Fibroblast of pulmonary artery (primary cell): ENCODE data around the gene ZSWIM4.

ENCODE experiments used
- DNase-seq: peaks from one replicate; pipeline ENCODE4 v3.0.0-alpha.2; 2010; ENCODE audit warnings: low read depth
- H3K4me3 ChIP-seq: replicated peaks from 2 replicates; pipeline ENCODE4 v1.5.1; 2011; ENCODE audit warnings: low read depth, mild to moderate bottlenecking, control low read depth, low read length, moderate library complexity
- CTCF ChIP-seq: IDR thresholded peaks from 2 replicates; pipeline ENCODE4 v1.5.1; 2011; ENCODE audit warnings: mild to moderate bottlenecking, control low read depth, low read length, inconsistent platforms; ENCODE audit errors: missing control alignments

ZSWIM4 gene

DNA sequence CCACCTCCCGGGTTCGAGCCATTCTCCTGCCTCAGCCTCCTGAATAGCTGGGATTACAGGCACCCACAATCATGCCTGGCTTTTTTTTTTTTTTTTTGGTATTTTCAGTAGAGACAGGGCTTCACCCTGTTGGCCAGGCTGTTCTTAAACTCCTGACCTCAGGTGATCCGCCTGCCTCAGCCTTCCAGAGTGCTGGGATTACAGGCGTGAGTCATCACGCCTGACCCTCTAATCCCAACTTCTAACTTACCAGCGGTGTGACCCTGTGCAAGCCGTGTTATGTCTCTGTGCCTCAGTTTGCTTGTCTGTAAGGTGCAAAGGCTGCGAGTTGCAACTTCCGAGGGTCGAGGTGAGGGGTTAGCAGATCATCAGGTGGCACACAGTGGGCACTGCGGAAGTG is 17.3 kb downstream of the ZSWIM4 start:
- no peak for TF ChIP-seq CTCF
- DNase-seq = no peak

GRCh38 chr19:13813147-13813546 is 17.9 kb downstream of the ZSWIM4 start:
- no peak overlapping the region for H3K4me3 ChIP-seq
- no peak for DNase-seq
- no peak for TF ChIP-seq CTCF

More for the DNA sequence above, 17.3 kb downstream of the ZSWIM4 start:
- H3K4me3 ChIP-seq = no peak overlapping the region

GRCh38 chr19:13814550-13814949 is 19.3 kb downstream of the ZSWIM4 start:
- no peak overlapping the region for H3K4me3 ChIP-seq
- TF ChIP-seq CTCF = no peak
- DNase-seq = no peak

DNA sequence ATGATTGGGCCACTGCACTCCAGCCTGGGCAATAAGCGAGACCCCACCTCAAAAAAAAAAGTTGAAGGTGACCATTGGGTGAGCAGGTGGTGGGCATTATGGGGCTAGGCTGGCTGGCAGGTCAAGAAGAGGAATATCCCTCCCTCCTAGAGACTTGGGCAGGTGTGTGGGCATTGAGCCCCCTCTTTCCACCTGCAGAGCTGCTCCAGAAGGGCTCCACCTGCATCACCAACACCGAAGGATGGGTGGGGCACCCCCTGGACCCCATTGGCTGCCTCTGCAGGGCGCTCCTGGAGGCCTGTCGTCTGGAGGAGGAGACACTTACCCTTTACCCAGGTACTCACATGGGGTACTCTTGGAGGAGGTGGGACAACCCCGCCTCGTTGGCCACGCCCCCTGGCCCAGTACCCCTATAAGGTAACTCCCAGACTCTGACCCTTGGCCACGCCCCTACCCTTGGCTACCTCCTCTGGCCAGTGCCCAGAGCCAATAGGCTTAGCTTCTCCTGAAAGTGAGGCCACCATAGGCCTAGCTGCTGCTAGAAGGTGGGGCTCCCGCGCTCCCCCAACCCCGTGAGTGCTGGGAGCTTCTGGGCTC is 21.9 kb downstream of the ZSWIM4 start:
- H3K4me3 ChIP-seq = no peak overlapping the region
- no peak for DNase-seq
- TF ChIP-seq CTCF = no peak

DNA sequence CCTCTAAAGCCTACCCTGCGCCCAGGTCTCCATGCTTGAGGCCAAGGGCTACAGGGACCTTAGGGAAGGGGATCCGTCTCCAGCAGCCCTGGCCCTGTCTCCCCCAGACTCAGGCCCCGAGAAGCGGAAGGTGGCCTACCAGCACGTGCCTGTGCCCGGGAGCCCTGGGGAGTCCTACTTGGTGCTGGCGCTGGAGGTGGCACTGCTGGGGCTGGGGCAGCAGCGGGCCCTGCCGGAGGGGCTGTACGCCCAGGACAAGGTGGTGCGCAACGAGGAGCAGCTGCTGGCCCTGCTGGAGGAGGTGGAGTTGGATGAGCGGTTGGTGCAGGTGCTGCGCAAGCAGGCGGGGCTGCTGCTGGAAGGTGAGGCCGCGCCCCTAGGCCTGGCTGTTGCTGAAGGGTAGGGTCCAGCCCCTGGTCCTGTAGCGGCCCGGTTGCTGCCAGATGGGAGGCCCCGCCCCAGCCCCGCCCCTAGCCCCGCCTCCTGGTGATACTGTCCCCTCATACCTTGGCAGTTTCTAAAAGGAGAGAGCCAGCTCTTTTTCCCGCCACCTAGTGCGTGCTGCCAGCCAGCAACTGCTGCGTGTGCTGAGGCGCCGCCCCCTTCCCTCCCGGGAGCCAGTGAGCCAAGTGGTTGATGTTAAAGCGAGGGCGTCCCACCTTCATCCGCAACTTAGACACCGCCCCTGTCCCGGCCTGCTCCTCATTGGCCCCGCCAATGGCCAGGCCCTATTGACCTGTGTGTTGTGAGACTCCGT is 22.6 kb downstream of the ZSWIM4 start:
- no peak for TF ChIP-seq CTCF
- H3K4me3 ChIP-seq = no peak overlapping the region
- no peak for DNase-seq

- TF ChIP-seq CTCF = no peak
- no peak for DNase-seq
- no peak overlapping the region for H3K4me3 ChIP-seq
Measured at GRCh38 chr19:13819238-13819637, 24.0 kb downstream of the ZSWIM4 start.

GRCh38 chr19:13821292-13821691 is 26.0 kb downstream of the ZSWIM4 start:
- no peak overlapping the region for H3K4me3 ChIP-seq
- no peak for TF ChIP-seq CTCF
- no peak for DNase-seq
